ENCODE results near the gene ACTRT2. TPM values are rescaled to one million over a fixed set of nuclear protein-coding genes. Genes with fewer than 3 reads are reported as not detected.

ACTRT2 gene
- total and polyA plus RNA-seq, 10 of the 15 experiments (the other 5 are each of a cell fraction or from before 2014, with no cell fraction given): not detected

- no peak for TF ChIP-seq ZBTB33 (IDR thresholded peaks at IDR 0.05)
- no peak for TF ChIP-seq ZZZ3 (IDR thresholded peaks at IDR 0.05; ENCODE audit: control insufficient read depth, insufficient read length, low read depth)
- no peak for TF ChIP-seq RELB (IDR thresholded peaks at IDR 0.05; ENCODE audit: low read depth)
- TF ChIP-seq ZBTB11 (CRISPR knock-in tag; IDR thresholded peaks at IDR 0.05): no peak
- TF ChIP-seq BACH1 (IDR thresholded peaks at IDR 0.05; ENCODE audit: borderline replicate concordance): no peak
- no peak for TF ChIP-seq CBX5 (IDR thresholded peaks at IDR 0.05; ENCODE audit: low read depth)
- TF ChIP-seq PKNOX1 (IDR thresholded peaks at IDR 0.05): no peak
Measured at GRCh38 chr1:3071565-3072390, 50.5 kb downstream of the ACTRT2 start (continued).

Other genes starting within 250 kb of the ACTRT2 start
- gene TTC34, start 219.8 kb upstream of the ACTRT2 start, total RNA-seq (2014; rRNA removed): 0.06 and 0.11 TPM in 2 replicates
- gene TTC34, start 219.8 kb upstream of the ACTRT2 start, total RNA-seq (2014; rRNA removed; fragmentation: Illumina TruSeq; extraction: Trizol): 0.04 and 0.09 TPM in 2 replicates
- 0.35 and 0.49 TPM in 2 replicates for gene TTC34, start 219.8 kb upstream of the ACTRT2 start, total RNA-seq (2021)
- 0.06 and 0.08 TPM in 2 replicates for gene TTC34, start 219.8 kb upstream of the ACTRT2 start, polyA plus RNA-seq (2011; rRNA removed)
- gene TTC34, start 219.8 kb upstream of the ACTRT2 start, polyA plus RNA-seq (2014; fragmentation: Illumina TruSeq; extraction: Trizol): 0.04 TPM in 1 of 2 replicates, not detected in the other
- gene TTC34, start 219.8 kb upstream of the ACTRT2 start, polyA plus RNA-seq (2014; fragmentation: Nextera tagmentation; extraction: Ambion mirVana): not detected
- 0.17 and 0.29 TPM in 2 replicates for gene TTC34, start 219.8 kb upstream of the ACTRT2 start, polyA plus RNA-seq (2014; rRNA removed)
- under 1 TPM; 0.03 to 0.04 TPM for gene TTC34, start 219.8 kb upstream of the ACTRT2 start, polyA plus RNA-seq (2016; fragmentation: Nextera tagmentation; extraction: Ambion mirVana)
- not detected in 2 replicates for gene PRDM16, start 47.7 kb downstream of the ACTRT2 start, total RNA-seq (2014; rRNA removed)
- gene PRDM16, start 47.7 kb downstream of the ACTRT2 start, total RNA-seq (2014; rRNA removed; fragmentation: Illumina TruSeq; extraction: Trizol): not detected in 2 replicates
- 0.03 and 0.27 TPM in 2 replicates for gene PRDM16, start 47.7 kb downstream of the ACTRT2 start, total RNA-seq (2021)
- not detected in 2 replicates for gene PRDM16, start 47.7 kb downstream of the ACTRT2 start, polyA plus RNA-seq (2011; rRNA removed)
- gene PRDM16, start 47.7 kb downstream of the ACTRT2 start, polyA plus RNA-seq (2014; fragmentation: Illumina TruSeq; extraction: Trizol): not detected in 2 replicates
- not detected for gene PRDM16, start 47.7 kb downstream of the ACTRT2 start, polyA plus RNA-seq (2014; fragmentation: Nextera tagmentation; extraction: Ambion mirVana)
- not detected in 2 replicates for gene PRDM16, start 47.7 kb downstream of the ACTRT2 start, polyA plus RNA-seq (2014; rRNA removed)
- gene PRDM16, start 47.7 kb downstream of the ACTRT2 start, polyA plus RNA-seq (2016; fragmentation: Nextera tagmentation; extraction: Ambion mirVana): not detected

Data from GM12878 (cell line).